GM23338 (cell line): ENCODE data around the gene TNIP1.

Source experiments
- CREB1 ChIP-seq: fragments of 250-450 bp; sonication (Bioruptor Pico); IDR thresholded peaks from 2 replicates; pipeline ENCODE4 v1.5.0; 2020; ENCODE audit warnings: low read depth, mild to moderate bottlenecking, moderate library complexity
- EZH2 ChIP-seq: fragments of 200-600 bp; sonication (generic); IDR thresholded peaks from one replicate; pipeline ENCODE4 v1.8.0; 2017; ENCODE audit warnings: antibody characterized with exemption, mild to moderate bottlenecking, low read depth; ENCODE audit not compliant: unreplicated experiment
- EZH2phosphoT487 ChIP-seq: fragments of 200-600 bp; sonication (generic); IDR thresholded peaks from one replicate; pipeline ENCODE4 v1.8.1; 2018; ENCODE audit warnings: antibody characterized with exemption; ENCODE audit not compliant: unreplicated experiment
- JUNB ChIP-seq: IDR thresholded peaks from one replicate; pipeline ENCODE4 v1.6.1; 2016; ENCODE audit warnings: antibody characterized with exemption; ENCODE audit not compliant: unreplicated experiment
- NANOG ChIP-seq: IDR thresholded peaks from 2 replicates; pipeline ENCODE4 v1.6.1; 2016; ENCODE audit warnings: antibody characterized with exemption, borderline replicate concordance
- POLR2AphosphoS5 ChIP-seq: IDR thresholded peaks from 2 replicates; pipeline ENCODE4 v1.6.1; 2016; ENCODE audit warnings: antibody characterized with exemption, low read depth
- STAT1 ChIP-seq: IDR thresholded peaks from one replicate; pipeline ENCODE4 v1.6.1; 2016; ENCODE audit warnings: antibody characterized with exemption; ENCODE audit not compliant: unreplicated experiment
- ZNF114 ChIP-seq: fragments of 250-450 bp; sonication (Bioruptor Pico); IDR thresholded peaks from 2 replicates; pipeline ENCODE4 v1.5.0; 2020; ENCODE audit warnings: mild to moderate bottlenecking, moderate library complexity
- ZNF331 ChIP-seq: fragments of 250-450 bp; sonication (Bioruptor Pico); IDR thresholded peaks from 2 replicates; pipeline ENCODE4 v1.5.0; 2020; ENCODE audit warnings: low read depth, mild to moderate bottlenecking, moderate library complexity
- TF ChIP-seq, protein P1 (sequence below), 2 experiments: fragments of 200-600 bp in 1 of 2; sonication (generic) in 1 of 2; conservative IDR thresholded peaks; 2 replicates each; pipeline versions ENCODE4 v1.5.1 to v1.6.1; 2016 to 2017; ENCODE audit warnings: antibody characterized with exemption in 2 of 2, low read depth in 2 of 2, mild to moderate bottlenecking in 2 of 2, moderate library complexity in 1 of 2
- TF ChIP-seq, protein P2 (sequence below): IDR thresholded peaks from one replicate; pipeline ENCODE4 v1.6.1; 2018; ENCODE audit warnings: antibody characterized with exemption; ENCODE audit not compliant: unreplicated experiment

DNA sequence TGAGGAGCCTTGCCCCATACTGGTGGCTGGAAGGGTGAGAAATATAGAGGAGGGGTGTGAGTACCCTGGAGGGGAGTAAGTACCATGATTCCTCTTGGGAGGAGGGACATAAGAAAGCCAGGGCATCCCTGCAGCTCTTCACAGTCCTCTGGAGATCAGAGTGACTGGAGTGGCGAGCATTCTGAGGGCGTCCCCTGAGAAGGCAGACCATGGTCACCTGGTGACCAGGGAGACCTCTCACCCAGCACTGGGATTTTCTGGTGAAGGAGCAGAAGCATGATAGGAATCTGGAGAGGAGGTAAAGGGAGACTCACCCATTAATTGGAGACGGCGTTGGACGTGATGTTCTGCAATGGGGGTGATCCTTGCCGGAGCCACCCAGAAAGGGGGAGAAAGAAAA is 88.1 kb downstream of the TNIP1 start:
- TF ChIP-seq, protein P1, sequence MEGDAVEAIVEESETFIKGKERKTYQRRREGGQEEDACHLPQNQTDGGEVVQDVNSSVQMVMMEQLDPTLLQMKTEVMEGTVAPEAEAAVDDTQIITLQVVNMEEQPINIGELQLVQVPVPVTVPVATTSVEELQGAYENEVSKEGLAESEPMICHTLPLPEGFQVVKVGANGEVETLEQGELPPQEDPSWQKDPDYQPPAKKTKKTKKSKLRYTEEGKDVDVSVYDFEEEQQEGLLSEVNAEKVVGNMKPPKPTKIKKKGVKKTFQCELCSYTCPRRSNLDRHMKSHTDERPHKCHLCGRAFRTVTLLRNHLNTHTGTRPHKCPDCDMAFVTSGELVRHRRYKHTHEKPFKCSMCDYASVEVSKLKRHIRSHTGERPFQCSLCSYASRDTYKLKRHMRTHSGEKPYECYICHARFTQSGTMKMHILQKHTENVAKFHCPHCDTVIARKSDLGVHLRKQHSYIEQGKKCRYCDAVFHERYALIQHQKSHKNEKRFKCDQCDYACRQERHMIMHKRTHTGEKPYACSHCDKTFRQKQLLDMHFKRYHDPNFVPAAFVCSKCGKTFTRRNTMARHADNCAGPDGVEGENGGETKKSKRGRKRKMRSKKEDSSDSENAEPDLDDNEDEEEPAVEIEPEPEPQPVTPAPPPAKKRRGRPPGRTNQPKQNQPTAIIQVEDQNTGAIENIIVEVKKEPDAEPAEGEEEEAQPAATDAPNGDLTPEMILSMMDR (conservative IDR thresholded peaks at IDR 0.05; ENCODE audit: low read depth in 2 of 2) = no peak
- TF ChIP-seq NANOG (no peak), STAT1 (no peak), POLR2AphosphoS5 (no peak), EZH2phosphoT487 (no peak), EZH2 (no peak), ZNF331 (CRISPR knock-in tag) (no peak), CREB1 (no peak), ZNF114 (CRISPR knock-in tag) (no peak), JUNB (no peak)
- TF ChIP-seq, protein P2, sequence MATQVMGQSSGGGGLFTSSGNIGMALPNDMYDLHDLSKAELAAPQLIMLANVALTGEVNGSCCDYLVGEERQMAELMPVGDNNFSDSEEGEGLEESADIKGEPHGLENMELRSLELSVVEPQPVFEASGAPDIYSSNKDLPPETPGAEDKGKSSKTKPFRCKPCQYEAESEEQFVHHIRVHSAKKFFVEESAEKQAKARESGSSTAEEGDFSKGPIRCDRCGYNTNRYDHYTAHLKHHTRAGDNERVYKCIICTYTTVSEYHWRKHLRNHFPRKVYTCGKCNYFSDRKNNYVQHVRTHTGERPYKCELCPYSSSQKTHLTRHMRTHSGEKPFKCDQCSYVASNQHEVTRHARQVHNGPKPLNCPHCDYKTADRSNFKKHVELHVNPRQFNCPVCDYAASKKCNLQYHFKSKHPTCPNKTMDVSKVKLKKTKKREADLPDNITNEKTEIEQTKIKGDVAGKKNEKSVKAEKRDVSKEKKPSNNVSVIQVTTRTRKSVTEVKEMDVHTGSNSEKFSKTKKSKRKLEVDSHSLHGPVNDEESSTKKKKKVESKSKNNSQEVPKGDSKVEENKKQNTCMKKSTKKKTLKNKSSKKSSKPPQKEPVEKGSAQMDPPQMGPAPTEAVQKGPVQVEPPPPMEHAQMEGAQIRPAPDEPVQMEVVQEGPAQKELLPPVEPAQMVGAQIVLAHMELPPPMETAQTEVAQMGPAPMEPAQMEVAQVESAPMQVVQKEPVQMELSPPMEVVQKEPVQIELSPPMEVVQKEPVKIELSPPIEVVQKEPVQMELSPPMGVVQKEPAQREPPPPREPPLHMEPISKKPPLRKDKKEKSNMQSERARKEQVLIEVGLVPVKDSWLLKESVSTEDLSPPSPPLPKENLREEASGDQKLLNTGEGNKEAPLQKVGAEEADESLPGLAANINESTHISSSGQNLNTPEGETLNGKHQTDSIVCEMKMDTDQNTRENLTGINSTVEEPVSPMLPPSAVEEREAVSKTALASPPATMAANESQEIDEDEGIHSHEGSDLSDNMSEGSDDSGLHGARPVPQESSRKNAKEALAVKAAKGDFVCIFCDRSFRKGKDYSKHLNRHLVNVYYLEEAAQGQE = no peak
